GM11168 (cell line): ENCODE data around the gene DDX60.

Experiments used
- in situ Hi-C: fragments of 300-500 bp; cut with MboI; formaldehyde crosslinking; loops from one replicate; pipeline ENCODE4 v1.12.0; 2022; ENCODE audit warnings: low sequenced_read_pairs; ENCODE audit not compliant: unreplicated experiment

DDX60 gene

DNA sequence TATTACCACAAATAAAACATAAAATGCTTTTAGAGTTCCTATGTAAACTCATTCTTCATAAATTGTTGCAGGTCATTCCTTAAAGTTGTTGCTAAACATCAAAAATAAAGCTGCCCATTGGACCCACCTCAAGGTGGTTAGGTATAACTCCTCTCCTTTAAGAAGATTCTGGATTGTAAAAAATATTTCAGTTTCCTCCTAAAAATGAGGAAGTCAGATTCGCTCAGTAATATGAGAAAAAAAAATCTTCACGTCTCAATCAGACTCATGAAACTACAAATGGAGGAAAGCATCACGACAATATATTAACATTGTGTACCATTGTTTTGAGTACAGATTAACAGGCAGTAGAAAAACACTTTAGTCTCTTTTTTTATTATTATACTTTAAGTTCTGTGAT lies 105.9 kb downstream of the DDX60 start:
- in situ Hi-C loops: no loop called here

DNA sequence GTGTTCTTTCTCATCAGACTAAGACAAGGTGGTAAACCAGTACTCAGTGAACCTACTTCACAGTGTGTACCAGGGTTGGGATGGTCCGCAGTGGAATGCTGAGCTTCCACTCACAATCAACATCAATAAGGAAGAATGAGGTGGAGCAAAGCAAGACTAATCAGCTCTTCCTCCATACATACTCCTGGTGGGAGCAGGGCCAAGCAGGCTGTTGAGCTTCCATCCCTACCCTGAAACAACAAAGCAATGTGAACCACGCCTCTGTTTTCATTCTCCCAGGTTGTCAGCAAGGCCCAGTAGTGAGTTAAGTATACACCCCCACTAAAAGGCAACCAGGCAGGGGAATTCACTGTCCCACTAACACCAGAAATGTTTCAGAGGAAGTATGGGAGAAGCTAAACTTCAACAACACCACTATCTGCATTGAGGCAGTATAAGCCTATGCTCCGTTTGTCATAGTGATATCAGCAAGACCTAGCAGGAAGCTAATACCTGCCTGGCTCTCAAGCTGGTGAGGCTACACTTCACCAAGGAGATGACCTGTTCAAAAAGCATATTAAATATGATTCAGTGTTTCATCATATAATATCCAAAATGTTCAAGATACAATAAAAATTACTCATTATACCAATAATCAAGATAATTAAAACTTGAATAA lies 109.5 kb downstream of the DDX60 start:
- in situ Hi-C loops: no loop called here

DNA sequence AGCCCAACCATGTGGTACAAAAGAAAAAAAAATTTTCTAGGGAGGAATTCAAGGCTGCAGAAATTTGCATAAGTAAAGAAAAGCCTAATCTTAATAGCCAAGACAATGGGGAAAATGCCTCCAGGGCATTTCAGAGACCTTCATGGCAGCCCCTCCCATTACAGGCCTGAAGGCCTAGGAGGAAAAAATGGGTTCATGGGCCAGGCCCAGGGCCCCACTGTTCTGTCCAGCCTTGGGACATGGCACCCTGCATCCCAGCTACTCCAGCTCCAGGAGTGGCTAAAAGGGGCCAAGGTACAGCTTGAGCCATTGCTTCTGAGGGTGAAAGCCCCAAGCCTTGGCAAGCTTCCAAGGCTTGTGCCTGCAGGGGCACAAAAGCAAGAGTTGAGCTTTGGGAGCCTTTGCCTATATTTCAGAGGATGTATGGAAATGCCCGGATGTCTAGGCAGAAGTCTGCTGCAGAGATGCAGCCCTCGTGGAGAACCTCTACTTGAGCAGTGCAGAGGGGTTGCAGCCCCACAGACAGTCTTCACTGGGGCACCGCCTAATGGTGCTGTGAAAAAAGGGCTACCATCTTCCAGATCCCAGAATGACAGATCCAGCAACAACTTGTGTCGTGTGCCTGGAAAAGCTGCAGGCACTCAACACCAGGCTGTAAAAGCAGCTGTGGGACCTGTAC lies 115.2 kb downstream of the DDX60 start:
- in situ Hi-C loops: no loop called here

DNA sequence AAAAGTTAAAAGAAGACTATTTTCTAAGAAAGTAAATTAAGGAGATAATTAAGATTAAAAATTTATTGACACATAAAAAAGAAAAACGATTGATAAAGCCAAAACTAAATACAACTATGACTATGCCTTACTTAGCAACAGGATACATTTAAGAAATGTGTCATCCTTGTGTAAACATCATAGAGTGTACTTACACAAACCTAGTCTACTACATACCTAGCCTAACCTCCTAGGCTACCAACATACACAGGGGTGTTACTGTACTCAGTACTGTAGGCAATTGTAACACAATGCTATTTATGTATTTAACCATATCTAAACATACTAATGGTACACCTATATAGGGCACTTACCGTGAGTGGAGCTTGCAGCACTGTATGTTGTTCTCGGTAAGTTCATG lies 117.9 kb downstream of the DDX60 start:
- in situ Hi-C loops: no loop called here

DNA sequence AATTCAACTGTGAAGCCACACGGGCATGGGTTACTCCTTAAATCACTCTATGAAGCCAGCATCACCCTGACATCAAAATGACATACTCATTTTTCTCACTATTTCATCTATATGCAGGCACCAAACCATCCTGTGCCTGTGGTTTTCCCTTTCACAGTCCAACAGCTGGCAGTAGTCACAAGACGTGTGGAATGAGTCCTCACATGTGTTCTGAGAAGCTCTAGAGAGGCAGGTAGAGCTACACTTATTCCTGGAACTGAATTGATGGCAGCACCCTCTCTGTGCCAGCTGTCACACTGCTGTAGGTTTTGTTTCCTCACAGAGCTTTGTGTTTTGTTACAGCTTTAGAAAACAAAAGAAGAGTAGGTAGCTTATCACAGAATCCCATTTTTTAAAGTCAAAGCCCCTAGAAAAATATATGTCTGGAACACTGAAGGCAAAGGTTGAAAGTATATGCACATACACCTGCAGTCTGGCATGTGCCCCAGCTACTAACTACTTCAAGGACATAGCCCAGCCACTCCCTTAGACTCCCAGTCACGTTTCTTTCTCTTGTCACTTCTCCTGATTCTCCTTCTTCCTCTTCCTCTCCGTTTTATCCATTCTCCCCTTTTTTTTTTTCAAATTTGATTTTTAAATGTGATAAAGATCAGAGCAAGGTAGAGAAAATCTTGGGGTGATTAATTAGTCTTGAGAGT lies 119.1 kb downstream of the DDX60 start:
- in situ Hi-C loops: loop anchor here (25.0 kb wide), 2 partner anchors 313 to 713 kb away; no protein-coding TSS in a partner anchor

DNA sequence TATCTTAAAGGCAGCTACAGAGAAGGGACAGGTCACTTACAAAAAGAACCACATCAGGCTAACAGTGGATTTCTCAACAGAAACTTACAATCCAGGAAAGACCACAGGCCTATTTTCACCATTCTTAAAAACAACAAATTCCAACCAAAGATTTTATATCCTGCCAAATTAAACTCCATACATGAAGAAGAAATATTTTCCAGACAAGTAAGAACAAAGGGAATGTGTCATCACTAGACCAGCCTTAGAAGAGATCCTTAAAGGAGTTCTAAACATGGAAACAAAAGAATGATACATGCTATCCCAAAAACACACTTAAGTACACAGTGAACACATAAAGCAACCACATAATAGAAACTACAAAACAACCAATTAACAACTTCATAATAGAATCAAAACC lies 120.6 kb downstream of the DDX60 start:
- in situ Hi-C loops: loop anchor here (25.0 kb wide), 2 partner anchors 314 to 714 kb away; no protein-coding TSS in a partner anchor

DNA sequence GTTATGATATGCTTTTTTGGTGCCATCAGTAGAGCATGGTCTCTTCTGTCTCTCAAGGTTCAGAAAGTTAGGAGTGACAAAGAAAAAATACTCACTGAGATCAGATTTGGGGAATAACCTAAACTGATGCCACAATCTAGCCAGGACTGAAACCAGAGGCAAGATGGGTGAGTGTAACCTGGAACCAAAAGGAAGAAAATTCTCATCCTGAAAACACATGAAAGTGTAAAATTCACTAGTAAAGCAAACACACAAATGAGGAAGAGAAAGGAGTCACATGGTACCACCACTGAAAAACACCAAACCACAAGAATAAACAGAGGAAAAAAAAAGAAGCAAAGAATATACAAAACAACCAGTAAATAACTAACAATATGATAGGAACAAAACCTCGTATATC lies 129.8 kb downstream of the DDX60 start:
- in situ Hi-C loops: loop anchor here (25.0 kb wide), 2 partner anchors 324 to 724 kb away; no protein-coding TSS in a partner anchor

DNA sequence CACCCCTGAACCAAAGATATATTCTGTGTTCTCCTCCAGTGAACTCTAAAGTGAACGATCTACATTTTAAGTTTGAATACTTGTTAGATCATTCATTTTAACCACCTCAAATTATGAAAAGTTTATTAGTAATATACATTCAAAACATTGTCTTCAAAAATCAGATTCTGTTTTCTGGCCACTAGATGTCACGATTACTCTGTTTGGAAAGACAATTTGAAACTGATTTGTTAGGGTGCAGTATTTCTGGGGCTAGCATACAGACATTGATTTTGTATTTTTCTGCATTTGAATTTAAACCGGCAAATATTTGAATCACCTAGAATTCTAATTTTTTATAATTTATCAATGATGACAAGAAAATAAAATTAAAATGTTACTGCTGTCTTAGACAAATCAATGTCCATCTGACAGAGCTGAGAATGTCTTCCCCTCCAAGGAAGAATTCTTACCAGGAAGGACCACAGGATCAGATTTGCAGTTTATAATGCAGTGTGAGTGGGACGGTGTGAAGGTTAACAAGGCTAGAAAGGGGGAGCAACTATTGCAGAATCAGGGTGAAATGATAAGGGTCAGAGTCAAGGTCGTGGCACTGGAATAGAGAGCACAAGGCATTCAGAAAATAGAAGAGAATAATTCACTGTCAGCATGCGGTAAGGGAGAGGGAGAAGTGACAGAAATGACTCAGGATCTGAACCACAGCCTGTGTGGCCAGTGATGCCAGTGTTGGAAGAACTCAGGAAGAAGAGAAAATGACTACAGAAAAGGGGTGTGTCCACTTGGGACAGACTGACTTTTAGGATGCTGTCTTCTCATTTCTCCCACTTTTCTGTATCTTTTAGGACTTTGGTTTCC lies 134.6 kb downstream of the DDX60 start:
- in situ Hi-C loops: loop anchor here (25.0 kb wide), 2 partner anchors 328 to 728 kb away; no protein-coding TSS in a partner anchor

DNA sequence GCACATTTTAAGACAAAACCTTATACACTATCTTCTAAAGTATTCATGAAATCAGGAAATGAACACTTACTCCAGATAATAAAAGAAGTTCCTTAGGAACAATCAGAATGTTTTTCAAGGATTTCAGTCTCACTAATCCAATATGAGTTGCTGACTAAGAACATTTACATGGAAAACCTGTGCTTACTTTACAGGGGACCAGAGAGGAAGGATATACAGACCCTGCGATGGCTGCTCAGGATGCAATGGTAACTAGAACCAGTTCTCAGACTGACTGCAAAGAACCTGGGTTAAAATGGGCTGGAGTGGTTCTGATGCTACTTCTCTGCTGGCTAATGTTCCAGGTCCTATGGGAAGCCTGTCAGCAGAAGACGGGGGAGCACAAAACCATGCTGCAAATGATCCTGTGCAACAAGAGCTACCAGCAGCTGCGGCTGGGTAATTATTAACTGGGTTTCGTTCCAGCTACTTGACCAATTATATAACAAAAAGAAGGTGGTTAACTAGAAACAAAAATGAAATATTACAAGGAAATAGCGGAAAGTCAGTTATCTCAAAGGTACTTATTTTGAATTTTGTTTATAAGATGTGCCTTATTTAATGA lies 140.9 kb downstream of the DDX60 start:
- in situ Hi-C loops: loop anchor here (25.0 kb wide), 2 partner anchors 335 to 735 kb away; no protein-coding TSS in a partner anchor

DNA sequence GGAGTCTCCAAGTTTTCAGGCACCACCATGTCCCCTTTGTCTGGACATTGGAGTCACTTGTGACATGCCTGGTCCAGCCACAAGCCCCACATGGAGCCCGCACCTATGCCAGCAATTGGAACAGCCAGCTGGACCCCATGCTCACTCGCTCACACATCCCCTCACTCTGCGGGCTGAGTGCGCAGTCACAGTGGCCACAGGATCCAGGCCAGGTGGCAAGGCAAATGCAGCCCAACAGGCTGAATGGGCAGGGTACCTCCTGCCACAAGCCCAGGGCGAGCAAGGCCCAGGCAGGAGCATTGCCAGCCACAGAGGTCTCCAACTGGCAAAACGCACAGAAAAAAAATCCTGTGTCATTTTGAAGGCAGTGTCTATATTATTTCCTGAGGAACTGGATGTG lies 144.2 kb downstream of the DDX60 start:
- in situ Hi-C loops: no loop called here

DNA sequence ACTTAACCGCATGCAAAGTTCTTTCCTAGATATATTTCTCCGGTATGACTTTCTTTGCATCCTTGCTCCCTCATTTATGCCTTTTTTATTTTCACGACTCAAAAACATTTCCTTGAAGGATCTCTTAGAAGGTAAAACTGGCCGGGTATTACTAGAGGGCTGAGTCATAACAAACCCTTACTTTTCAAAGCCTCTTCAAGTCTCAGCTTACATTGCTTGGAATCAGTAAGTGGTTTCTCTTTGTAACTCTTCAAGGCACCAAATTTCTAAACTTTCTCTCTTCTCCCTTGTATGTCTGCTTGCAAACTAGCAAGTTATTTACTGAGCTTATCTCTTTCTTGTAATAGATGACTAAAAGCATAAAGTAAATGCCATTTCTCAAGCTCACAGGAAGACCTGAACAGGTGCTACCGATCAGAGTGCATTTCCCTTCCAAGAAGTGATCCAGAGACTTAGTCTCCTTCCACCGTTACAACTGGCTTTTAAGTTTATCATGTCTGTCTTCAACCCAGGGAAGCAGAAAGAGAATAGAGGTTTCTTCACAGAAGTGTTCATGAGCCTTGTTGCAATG lies 150.8 kb downstream of the DDX60 start:
- in situ Hi-C loops: no loop called here
